Measurements from ENCODE around the gene SARNP.

SARNP gene

DNA sequence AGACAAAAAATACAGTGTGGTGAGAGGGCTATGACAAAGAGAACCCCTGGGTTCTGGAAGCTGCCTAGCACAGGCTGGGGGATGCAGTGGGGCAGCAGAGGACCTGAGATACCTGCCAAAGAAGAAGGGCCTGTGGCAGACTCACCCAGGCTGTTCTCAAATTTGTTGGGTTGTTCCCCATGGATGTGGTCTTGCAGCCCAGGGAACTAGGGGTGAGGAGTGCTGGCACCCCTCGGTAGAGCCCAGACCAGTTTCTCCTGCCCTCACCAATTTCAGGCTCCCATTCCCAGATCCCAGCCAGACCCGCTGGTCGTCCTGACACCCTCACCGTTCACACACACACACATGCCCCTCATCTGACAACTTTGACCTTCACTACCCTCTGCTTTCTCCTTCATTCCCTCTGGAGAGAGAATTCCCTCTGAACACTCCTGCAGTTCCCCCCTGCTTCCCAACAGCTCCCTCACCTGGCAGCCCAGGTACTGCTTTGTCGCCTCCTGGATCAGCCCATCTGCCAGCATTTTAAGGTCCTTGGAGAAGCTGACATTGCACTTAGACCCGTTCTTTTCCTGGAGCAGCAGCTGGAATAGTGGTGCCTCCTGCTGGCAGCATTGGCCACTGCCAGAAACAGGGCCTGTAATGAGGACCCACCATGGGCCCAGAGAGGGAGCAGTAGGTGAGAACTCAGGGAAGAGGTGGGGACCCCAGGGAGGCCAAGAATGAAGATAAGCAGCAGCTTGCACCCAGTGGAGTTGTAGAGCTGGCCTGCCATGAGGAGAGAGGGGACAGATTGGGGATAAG, 80.5 kb downstream of the SARNP start:
- Histone ChIP-seq H3K4me3 (ENCODE audit: low read depth, low read length) (no peak overlapping the region), H3K27ac (no peak overlapping the region), H3K36me3 (replicated peaks) (no peaks in the 10 kb centered on the region), H3K27me3 (replicated peaks) (no peaks in the 10 kb centered on the region)
- in situ Hi-C loops (cut with HindIII; ENCODE audit: low pct_ligation_motif_present, low sequenced_read_pairs), result no loop called here
- TF ChIP-seq, protein P1, sequence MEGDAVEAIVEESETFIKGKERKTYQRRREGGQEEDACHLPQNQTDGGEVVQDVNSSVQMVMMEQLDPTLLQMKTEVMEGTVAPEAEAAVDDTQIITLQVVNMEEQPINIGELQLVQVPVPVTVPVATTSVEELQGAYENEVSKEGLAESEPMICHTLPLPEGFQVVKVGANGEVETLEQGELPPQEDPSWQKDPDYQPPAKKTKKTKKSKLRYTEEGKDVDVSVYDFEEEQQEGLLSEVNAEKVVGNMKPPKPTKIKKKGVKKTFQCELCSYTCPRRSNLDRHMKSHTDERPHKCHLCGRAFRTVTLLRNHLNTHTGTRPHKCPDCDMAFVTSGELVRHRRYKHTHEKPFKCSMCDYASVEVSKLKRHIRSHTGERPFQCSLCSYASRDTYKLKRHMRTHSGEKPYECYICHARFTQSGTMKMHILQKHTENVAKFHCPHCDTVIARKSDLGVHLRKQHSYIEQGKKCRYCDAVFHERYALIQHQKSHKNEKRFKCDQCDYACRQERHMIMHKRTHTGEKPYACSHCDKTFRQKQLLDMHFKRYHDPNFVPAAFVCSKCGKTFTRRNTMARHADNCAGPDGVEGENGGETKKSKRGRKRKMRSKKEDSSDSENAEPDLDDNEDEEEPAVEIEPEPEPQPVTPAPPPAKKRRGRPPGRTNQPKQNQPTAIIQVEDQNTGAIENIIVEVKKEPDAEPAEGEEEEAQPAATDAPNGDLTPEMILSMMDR (IDR thresholded peaks at IDR 0.05; ENCODE audit: low read depth, low read length, missing control alignments), result peak; percentile 94
- DNase-seq, result peak; percentile 66

DNA sequence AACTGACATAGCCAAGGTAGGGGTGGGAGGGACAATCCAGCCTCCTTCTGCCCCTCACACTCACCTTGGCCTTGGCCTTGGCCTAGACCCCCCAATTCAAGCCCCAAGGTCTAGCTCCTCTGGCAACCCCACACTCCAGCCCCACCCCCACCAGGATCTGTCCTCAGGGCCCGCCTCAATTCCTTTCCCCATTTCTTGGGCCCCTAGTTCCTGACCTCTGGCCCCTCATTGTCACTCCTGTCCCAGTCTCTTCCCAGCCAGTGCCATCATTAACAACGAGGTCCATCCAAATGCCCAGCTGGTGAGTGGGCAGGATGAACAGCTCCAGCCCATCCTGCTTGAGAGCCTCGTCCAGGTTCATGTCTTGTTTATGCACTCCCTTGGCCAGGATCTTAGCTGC, 81.4 kb downstream of the SARNP start:
- DNase-seq, result no peak
- TF ChIP-seq, protein P1 (IDR thresholded peaks at IDR 0.05; ENCODE audit: low read depth, low read length, missing control alignments), result no peak
- Histone ChIP-seq H3K27me3 (replicated peaks) (no peaks in the 10 kb centered on the region), H3K27ac (no peak overlapping the region), H3K4me3 (ENCODE audit: low read depth, low read length) (no peak overlapping the region), H3K36me3 (replicated peaks) (no peaks in the 10 kb centered on the region)
- in situ Hi-C loops (cut with HindIII; ENCODE audit: low pct_ligation_motif_present, low sequenced_read_pairs), result no loop called here

DNA sequence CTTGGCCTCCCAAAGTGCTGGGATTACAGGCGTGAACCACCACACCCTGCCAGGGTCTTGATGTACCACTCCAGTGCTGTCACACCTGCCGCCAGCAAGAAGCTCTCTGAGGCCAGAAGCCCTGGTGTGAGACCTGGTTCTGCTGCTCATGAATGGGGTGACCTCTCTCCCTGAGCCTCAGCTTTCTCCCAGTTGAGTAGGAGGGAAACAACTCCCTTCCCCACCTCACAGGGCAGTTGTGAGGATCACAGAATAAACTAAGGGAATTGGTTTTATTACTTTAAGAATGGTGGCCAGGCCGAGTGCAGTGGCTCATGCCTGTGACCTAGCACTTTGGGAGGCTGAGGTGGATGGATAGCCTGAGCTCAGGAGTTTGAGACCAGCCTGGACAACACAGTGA, 82.9 kb downstream of the SARNP start:
- Histone ChIP-seq H3K36me3 (replicated peaks) (no peaks in the 10 kb centered on the region), H3K27me3 (replicated peaks) (no peaks in the 10 kb centered on the region), H3K4me3 (ENCODE audit: low read depth, low read length) (no peak overlapping the region), H3K27ac (no peak overlapping the region)
- no peak for DNase-seq
- in situ Hi-C loops (cut with HindIII; ENCODE audit: low pct_ligation_motif_present, low sequenced_read_pairs), result no loop called here
- TF ChIP-seq, protein P1 (IDR thresholded peaks at IDR 0.05; ENCODE audit: low read depth, low read length, missing control alignments), result no peak

DNA sequence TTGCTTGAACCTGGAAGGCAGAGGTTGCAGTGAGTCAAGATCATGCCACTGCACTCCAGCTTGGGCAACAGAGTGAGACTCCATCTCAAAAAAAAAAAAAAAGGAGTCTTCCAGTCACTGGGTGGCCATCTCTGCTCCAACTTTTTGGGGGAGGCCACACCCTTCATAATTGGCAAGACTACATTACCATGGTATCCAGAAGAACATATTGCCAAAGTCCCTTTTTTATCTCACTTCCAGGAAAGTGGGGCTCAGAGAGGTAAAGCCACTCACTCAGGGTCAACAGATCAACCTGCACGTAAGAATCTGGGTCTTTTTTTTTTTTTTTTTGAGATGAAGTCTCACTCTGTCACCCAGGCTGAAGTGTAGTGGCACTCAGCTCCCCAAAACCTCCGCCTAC, 83.7 kb downstream of the SARNP start:
- H3K4me3 ChIP-seq (ENCODE audit: low read depth, low read length), result no peak overlapping the region
- DNase-seq, result no peak
- no peaks in the 10 kb centered on the region for H3K27me3 ChIP-seq (replicated peaks)
- in situ Hi-C loops (cut with HindIII; ENCODE audit: low pct_ligation_motif_present, low sequenced_read_pairs), result no loop called here
- H3K27ac ChIP-seq, result no peak overlapping the region
- TF ChIP-seq, protein P1 (IDR thresholded peaks at IDR 0.05; ENCODE audit: low read depth, low read length, missing control alignments), result no peak
- no peaks in the 10 kb centered on the region for H3K36me3 ChIP-seq (replicated peaks)

DNA sequence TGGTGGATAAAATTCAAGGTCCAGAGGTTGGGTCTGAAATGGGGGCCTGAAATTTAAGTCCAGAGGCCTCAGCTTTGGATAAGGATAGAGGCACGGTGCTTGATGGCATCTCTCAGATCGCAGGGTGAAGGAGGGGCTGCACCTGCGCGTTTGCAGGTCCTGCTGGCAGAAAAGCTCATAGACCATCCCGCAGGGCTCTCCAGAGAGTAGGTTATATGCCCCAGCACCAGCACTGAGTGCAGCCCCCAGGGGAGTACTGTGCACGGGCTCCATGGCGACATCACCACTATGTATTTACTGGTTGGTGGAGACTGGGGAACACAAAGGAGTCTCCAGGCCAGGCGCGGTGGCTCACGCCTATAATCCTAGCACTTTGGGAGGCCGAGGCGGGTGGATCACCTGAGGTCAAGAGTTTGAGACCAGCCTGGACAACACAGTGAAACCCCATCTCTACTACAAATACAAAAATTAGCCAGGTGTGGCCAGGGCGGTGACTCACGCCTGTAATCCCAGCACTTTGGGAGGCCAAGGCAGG, 84.4 kb downstream of the SARNP start:
- TF ChIP-seq, protein P1 (IDR thresholded peaks at IDR 0.05; ENCODE audit: low read depth, low read length, missing control alignments), result no peak
- no peak for DNase-seq
- H3K4me3 ChIP-seq (ENCODE audit: low read depth, low read length), result no peak overlapping the region
- H3K36me3 ChIP-seq (replicated peaks), result peaks cover 1% of the 10 kb centered on the region
- H3K27me3 ChIP-seq (replicated peaks), result no peaks in the 10 kb centered on the region
- in situ Hi-C loops (cut with HindIII; ENCODE audit: low pct_ligation_motif_present, low sequenced_read_pairs), result no loop called here
- H3K27ac ChIP-seq, result no peak overlapping the region

All from brain microvascular endothelial cell (primary cell).